GM21528 (cell line): ENCODE measurements around the gene SARDH.

Experiments used
- ATAC-seq: cut with Tn5 transposase; IDR thresholded peaks from one replicate; pipeline ENCODE4 v1.9.1; 2021; ENCODE audit warnings: mild to moderate bottlenecking, moderate library complexity; ENCODE audit not compliant: unreplicated experiment, low FRiP score

Gene SARDH

DNA sequence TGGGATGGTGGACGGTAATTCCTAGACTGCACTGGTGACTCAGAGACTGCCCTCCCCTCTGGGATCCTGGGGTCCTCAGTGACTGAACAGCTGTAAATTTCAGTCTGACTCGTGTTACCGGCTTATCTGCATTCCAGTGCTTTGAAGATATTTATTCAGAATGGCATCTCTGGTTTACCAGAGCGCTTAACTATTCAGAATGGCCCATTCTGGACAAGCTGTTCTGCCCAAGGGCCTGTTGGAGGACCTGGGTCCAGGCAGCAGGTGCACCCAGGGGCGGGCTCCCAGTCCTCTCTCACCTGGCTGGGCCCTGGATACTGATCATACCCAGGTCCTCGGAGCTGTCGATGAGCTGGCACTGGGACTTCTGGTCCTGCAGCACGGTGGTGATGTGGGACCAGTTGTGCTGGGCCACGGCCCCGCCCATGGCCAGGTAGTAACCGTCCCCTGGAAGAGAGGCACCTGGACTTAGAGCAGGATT lies 48.0 kb downstream of the SARDH start:
- no peak for ATAC-seq

DNA sequence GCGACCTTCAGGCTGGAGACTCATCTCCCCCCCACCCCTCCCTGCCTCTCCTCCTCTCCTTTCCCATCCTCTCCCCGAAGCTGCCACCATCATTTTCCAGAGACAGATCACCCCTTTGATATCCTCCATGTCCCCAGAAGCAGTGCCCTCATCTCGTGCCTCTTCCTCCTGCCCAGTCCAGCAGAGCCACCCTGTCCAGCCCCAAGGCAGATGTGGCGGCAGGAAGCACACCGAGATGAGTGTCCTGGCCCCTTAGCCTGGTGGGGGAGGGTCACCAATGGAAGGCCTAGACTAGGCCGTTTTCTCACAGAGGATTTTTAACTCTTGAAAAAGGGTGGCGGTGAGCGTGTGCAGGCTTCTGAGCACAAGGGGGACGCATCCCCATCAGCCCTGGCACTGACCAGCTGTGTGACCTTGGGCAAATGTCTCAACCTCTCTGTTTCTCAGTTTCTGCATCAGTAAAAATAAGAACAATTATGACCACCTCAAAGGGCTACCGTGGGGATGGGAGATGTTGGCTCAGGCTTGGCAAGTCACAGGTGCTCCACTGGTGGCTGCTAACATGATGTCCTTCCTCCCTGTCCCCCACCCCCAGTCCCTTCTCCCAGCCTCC lies 48.9 kb downstream of the SARDH start:
- no peak for ATAC-seq

DNA sequence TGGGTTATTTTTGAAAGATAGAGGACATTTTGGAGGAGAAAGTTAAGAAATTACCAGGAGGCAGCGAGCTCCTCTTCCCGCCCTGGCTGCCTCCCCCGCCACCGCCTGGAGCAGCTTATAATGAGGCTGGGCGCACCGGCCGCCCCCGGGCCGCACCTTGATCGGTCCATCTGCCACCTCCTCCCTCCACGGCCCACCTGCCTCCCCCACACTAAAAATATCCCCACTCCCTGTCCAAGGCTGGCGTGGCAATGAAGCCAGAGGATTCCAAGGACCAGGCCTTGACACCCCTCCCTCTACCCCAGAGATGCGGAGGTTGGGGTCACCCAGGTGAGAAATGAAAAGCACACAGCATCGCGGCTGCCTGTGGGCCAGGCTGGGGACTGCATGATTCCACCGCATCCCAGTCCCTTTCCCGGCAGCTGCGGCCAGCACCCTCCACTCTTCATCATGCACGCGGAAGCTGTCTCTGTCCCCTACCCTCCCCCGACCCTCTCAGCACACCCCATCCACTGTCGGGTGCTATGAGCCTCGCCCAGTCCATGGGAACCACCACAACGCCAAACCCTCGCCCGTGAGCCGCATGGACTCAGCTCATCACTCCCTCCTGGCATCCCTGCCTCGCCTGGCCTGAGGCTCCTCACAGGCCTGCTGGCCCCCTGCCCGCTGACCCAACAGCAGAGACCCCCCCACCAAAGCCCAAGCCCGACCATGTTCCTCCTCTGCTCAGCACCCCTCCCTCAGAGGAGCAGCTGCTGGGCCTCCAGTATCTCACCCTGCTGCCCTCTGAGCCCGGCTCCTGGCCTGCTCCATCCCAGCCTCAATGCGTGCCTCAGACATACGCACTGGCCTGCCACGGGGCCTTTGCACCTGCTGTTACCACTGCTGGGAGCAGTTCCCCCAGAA lies 50.0 kb downstream of the SARDH start:
- no peak for ATAC-seq

DNA sequence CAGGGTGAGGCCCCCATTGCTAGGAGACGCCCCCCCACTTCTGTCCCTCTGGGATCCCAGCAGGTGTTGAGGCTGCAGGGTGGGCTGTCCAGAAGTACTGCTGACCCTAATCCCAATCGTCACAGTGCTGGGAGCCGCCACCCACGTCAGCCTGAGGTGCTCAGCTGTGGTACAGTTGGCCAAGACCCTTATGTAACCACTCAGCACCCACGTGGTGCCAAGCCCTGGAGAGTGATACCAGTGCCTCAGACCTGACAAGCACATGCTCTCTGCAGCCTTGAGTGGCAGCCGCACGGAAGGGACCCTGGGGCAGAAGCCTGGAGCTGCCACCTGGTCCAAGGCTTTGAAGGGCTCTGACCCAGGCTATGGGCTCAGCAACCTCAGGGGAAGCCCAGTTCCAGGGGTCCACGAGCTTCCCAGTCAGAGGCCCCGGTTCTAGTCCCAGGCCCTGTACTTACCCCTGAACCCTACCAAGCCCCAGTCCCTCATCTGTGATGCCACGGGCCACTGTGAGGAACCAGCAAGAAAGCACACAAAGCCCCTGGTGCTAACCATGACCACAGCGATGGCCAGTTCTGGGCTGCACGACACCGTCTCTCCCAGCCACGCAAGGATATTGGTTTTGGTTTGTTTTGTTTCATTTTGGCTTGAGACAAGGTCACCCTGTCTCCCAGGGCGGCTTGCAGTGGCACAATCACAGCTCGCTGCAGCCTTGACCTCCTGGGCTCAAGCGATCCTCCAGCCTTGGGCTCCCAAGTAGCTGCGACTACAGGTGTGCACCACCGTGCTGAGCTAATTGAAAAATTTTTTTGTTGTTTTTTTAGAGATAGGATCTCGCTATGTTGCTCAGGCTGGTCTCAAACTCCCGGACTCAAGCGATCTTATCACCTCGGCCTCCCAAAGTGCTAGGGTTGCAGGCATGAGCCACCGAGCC lies 51.2 kb downstream of the SARDH start:
- no peak for ATAC-seq

DNA sequence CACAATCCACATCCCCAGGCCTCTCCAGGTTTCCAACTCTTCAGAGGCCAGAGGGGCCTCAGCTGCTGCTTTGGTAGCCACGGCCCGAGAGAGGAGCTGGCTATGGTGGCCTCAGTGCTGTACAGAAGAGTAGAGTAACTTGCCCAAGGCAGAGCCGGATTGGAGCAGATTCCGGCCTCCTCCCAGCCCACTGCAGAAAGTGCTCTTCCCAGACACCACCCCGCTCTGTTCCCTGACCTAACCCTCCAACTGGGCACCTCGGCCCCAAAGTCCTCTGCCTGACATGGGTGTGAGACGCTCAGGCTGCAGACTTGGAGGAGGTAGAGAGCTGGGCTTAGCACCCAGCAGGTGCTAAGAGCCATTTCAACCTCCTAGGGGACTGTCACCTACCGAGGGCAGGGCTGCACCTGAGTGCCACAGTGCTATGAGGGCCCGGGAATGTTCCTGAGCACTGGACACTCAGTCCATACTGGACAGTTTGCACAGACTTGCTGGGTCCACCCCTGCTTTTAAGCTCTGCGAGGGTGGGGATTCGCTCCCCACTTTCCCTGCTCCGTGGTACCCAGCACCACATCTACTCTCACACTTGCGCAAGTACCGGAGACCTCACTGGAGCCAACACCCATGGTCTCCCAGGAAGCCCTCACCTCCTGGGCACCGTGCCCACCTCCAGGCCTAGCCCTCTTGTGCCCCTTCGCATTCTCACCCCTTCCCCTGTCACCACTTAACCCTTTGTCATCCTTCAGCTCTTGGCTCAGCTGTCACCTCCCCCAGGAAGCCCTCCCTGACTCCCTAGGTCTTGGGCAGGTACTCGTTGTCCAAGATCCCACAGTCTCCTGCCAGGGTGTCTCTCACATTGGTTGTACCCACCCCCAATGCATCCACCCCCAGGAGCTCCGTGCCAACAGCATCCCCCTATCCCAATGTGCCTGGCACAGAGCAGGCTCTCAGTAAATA lies 52.2 kb downstream of the SARDH start:
- ATAC-seq = no peak

DNA sequence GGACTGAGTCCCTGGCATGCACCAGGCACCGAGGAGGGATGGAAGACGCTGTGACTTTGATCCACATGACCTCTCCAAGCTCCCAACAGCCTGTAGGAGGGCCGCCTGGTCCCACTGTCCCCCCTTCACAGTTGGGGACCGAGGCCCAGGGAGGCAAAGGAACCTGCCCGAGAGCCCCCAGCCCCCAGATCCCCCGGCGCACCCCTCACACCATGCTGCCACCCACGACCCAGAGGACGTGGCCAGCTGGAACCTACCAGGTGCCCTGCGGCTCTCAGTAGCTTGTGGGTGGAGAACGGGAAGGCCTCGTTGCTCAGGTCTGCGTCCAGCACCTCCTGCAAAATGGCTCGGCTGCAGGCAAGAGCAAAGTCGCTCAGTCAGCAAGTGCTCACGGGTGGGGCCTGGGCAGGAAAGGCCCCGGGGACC lies 53.2 kb downstream of the SARDH start:
- no peak for ATAC-seq

DNA sequence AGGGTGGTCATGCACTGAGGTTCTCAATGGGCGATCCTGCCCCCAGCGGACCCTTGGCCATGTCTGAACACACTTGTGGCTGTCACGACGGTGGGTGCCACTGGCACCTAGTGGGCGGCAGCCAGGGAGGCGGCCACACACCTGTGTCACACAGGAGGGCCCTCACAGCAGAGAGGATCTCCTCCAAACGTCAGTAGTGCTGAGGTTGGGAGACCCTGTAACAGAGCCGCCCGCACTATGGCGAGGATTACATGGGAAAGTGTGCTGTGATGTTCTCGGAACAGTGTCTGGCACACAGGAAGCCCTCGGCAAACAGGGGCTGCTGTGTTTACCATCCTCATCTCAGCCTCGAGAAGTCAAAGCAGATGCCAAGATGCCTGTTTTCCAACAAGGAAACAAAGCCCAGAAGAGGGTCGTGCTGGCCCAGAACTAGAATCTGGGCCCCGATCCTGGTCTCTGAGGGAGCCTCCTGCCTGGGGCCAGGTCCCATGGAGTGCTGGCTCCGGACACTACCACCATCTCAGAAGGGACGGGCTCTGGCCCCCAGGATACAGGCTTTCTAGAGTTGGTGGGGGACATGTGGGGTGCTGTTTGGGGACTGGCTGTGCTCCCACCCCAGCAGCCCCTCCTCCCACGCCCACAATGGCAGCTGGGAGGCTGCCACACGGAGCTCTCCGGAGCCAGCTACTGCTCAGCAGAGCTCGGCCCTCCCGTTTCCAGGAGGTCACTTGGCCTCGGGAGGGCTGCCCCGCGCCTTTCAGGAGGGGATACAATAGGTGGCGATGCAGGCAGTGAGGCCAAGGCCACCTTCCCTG lies 53.8 kb downstream of the SARDH start:
- ATAC-seq = no peak

DNA sequence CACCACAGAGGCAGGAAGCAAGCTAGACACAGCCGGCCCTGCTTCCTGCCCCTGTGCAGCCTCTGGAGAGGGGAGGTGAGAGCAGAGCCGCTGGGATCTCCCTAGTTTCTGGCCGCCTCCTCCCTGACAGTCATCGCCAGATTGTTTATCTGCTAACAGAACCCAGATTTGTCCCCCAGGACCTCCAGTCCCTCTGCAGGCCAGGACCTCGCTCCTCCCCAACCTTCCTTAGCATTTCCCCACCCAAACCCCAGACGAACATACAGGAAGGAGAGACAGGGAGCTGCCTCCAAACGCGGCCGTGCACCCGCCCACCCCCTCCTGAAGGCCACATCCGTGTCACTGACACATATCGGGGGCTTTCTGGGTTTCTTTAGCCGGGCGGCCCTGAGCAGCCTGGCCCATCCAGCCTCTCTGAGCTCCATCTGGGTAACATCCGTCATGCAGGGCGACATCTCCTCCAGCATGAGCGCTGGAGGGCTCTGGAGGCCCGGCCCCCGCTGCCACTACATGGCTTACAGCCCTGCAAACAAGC lies 54.5 kb downstream of the SARDH start:
- no peak for ATAC-seq

DNA sequence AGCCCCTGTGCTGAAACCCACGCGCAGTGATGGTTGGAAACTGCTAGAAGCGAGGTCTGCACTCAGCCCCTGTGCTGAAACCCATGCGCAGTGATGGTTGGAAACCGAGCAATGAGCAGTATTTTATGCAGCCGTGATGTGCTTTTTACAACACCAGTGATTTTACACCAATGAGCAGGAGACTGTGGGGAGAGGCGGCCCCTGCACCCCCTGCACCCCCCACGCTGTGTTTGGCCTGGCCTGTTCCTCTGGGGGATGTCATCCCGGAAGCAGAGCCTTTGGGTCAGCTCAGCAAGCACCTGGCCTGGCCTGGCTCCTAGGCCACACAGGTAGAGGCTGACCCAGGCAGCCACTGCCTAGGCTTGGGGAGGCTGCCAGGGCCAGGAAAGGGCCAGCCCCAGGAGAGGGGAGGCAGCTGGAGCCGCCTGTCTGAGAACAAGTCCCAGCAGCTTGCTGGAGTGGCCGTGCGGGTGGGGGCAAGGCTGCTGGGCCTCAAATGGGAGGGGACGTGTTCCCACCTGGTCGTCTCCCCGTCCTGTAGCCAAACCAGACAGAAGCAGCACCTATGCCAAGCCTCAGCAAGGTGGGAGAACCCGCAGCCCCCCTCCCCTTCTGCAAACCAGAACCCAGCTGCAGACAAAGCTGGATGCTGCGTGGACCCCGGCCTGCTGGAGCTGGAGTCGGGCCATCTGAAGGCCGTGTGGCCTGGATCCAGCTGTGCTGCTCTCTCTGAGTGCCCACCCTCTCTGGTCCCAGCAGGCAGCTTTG lies 55.1 kb downstream of the SARDH start:
- ATAC-seq = no peak

DNA sequence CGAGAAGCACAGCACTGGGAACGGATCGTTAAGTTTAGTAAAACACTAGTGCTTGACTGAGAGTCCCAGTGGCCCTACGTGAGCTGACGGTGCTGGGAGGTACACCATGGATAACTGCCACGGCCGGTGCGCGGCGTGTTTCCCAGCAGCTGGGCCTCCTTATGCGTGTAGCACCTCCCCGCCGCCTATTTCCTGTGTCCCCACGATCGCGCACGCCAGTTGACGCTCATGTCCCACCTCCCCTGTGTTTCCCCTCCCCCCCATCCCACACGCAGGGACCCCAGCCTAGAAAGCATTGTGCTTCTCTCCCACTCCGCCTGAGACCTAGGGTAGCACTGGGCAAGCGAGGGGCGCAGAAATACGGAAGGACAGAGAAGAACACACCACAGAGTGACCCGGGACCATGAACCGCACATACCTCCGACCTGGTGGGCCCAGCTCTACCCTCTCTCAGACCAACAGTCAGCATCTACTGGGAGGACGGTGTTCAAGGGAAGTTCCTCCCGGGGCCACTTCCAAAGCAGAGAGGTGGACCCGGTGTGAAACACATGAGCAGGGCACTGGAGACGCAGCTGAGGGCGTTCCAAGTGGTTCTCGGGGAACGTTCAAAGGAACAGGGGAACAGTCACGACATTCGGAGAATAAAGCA lies 56.4 kb downstream of the SARDH start:
- ATAC-seq = no peak

DNA sequence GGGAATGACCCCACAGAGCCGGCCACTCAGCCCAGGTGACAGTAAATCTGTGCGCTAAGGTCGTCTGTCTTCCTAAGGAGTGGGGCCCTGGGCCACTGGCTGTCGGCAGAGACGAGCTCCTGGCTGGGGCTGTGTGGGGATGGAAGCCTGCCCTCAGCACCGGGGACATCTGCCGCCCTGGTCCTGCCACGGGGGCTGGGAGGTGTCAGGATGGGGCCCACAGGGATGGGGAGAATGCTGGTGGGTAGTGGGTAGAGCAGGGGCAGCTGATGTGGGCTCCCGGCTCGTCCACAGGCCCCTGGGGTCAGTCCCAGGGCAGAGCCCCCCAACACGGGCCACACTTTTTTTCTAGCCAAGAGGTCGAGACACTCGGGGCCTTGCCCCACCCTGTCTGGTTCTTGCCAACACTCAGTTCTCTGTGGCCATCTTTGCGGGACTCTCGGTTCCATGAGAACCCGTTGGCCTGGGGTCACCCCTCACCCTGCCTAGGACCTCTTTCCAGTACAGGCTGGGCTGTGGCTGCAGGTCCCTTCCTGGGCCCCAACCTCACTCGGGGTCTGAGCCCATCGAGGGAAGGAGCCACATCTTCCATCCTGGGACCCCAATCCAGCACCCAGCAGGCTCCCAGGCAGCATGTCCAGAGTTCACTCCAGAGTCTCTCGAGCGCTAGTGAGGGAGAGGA lies 57.0 kb downstream of the SARDH start:
- no peak for ATAC-seq

DNA sequence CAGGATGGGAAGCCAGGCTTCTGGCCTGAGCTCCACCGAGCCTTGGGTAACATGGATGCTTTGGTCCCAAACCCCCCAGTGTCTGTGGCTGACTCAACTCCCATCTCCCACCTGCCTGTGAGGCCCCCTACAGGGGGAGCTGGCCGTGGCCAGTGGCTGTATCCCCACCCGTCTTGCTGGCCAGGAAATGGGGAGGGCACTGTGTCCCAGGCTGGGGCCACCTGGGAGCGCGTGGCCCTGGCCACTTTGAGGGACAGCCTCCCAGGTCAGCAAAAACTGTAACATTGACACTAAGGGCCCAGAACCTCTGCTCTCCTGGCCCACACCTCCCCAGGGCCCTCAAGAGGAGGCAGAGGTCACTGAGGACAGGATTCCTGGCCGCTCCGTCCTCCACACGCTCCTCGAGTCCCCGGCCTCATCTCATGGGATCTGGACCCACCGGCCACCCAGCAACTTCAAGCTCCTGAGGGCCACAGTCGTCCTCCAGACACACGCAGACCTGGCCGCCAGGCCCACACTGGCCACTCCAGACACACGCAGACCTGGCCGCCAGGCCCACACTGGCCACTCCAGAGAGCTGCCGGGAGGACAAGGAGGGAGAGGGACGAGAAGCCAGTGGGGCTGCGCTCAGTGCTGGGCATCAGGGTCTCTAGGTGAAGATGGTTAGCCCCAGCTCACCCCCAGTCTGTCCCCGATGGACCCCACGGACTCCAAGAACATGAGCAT lies 57.7 kb downstream of the SARDH start:
- ATAC-seq = no peak

DNA sequence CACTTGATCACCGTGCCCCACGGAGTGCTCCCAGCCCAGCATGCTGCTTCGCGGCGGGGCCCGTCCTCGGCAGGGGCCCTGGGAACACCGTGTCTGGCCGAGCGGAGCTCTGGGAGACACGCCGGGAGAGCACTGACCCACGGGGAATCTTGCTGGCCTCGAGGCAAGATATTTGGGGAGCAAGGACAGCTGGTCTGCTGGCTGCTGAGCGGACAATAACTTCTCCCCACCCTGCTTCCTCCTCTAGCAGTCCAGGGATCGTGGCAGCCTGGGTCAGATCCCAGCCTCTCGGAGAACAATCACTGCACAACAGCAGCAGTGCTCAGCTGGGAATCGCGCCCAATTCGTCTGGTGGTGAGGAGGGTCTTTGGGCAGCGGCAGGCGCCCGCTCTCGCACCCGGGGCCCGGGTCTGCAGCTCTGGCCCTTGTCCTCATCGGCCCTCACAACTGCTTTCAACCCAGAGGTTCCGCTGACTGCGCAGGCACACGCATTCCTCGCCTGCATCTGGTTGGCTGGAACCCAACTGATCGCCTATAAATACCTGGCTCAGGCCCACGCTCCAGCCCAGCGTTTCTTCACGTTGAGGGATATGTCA lies 58.6 kb downstream of the SARDH start:
- ATAC-seq = no peak

DNA sequence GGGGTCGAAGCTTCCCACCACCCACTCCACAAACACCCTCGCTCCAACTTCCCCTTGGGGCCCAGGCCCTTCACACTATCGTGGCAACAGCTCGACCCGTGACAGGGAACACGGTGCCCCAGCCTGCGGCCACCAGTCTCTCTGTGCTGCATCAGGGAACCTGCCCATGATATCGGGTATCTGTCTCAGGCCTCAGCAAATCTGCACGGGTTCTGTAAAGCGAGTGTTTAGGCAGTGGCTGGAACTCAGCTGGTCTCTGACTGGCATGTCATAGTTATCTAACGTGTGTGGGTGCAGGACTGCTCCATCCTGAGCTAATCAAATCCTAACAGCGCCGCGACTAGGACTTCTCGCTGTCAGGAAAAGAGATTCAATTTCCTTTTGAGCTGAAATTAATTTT lies 59.1 kb downstream of the SARDH start:
- no peak for ATAC-seq

DNA sequence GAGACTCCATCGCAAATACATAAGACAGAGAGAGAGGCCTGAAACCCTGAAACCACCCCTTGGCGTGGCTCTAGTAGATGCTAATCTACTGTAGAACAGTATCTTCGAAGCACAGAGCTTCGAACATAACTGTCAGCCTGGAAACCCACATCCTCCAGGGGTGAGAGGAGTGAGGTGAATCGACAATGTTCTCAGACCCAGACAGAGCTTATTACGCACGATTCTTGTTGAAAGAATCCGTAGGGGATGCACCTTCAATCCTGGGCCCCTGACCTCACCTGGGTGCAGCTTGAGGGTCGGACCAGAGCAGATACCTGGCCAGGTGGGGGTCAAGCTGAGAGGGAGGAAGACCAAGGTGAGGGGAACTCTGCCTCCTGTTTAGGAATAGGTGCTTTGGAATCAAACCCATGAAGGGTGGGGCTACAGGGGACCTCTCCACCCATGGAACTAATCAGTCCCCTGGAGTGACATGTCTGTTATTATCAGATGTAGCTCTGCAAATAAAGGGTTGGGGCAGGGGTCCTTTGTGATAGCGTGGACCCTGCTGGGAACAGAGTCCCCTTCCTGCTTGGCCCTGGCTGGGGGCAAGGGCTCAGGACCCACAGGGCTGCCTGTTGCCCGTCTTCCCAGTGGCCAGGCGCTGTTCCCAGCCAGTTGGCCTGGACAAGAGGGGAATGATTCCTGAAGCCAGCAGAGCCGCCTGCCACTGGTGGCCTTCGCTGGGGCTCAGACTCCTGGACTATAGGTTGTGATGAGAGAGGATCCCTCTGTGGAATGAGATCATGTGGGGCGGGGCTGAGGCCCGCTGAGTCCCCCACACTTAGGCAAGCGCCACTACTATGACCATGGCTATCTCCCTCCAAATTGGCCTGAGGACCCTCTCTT lies 60.8 kb downstream of the SARDH start:
- ATAC-seq = no peak
